ENCODE results near the gene IL1RL1. TPM values are rescaled to one million over a fixed set of nuclear protein-coding genes. Genes with fewer than 3 reads are reported as not detected.

The IL1RL1 gene
- total RNA-seq = 10 to 100 TPM in 2 of 4 donors, 1 to 10 TPM in 2; 4.0 to 47.2 (median 15.9) TPM

- no peaks in the 10 kb centered on the region for H3K4me1 ChIP-seq
- no peak for TF ChIP-seq CTCF (IDR thresholded peaks at IDR 0.05)
- TF ChIP-seq POLR2A (IDR thresholded peaks at IDR 0.05) = no peak
- DNase-seq = no peak
- H3K36me3 ChIP-seq = no peaks in the 10 kb centered on the region
- no peaks in the 10 kb centered on the region for H3K27me3 ChIP-seq
- no peak within 1 kb of the TSS for H3K27ac ChIP-seq
- H3K9me3 ChIP-seq = no peaks in the 10 kb centered on the region
- H3K4me3 ChIP-seq = no peak within 1 kb of the TSS
Observed at GRCh38 chr2:102310964-102311640, at the start of gene IL1RL1. Gene IL1RL1 (plus strand): TSS chr2:102311563. CDS start chr2:102338265, 26,702 bp downstream.

- TF ChIP-seq CTCF (IDR thresholded peaks at IDR 0.05) = no peak
- no peak for TF ChIP-seq POLR2A (IDR thresholded peaks at IDR 0.05)
- Histone ChIP-seq H3K4me1 (no peaks in the 10 kb centered on the region), H3K36me3 (no peaks in the 10 kb centered on the region), H3K27ac (no peak overlapping the region), H3K9me3 (no peaks in the 10 kb centered on the region), H3K27me3 (no peaks in the 10 kb centered on the region), H3K4me3 (no peak overlapping the region)
- DNase-seq = no peak
Observed at GRCh38 chr2:102262216-102263129, 48.9 kb upstream of the IL1RL1 start.

GRCh38 chr2:102264952-102265351 lies 46.4 kb upstream of the IL1RL1 start:
- Histone ChIP-seq H3K27me3 (no peaks in the 10 kb centered on the region), H3K27ac (no peak overlapping the region), H3K9me3 (no peaks in the 10 kb centered on the region), H3K4me3 (no peak overlapping the region), H3K36me3 (no peaks in the 10 kb centered on the region), H3K4me1 (no peaks in the 10 kb centered on the region)
- DNase-seq = no peak
- TF ChIP-seq POLR2A (IDR thresholded peaks at IDR 0.05) = no peak
- TF ChIP-seq CTCF (IDR thresholded peaks at IDR 0.05) = no peak

GRCh38 chr2:102266204-102266603 lies 45.2 kb upstream of the IL1RL1 start:
- DNase-seq = no peak
- no peak overlapping the region for H3K27ac ChIP-seq
- TF ChIP-seq CTCF (IDR thresholded peaks at IDR 0.05) (no peak), POLR2A (IDR thresholded peaks at IDR 0.05) (no peak)

GRCh38 chr2:102267774-102268173 lies 43.6 kb upstream of the IL1RL1 start:
- Histone ChIP-seq H3K27ac (no peak overlapping the region), H3K27me3 (no peaks in the 10 kb centered on the region), H3K9me3 (no peaks in the 10 kb centered on the region), H3K4me3 (no peak overlapping the region), H3K4me1 (no peaks in the 10 kb centered on the region), H3K36me3 (no peaks in the 10 kb centered on the region)
- DNase-seq = no peak
- TF ChIP-seq POLR2A (IDR thresholded peaks at IDR 0.05) = no peak
- no peak for TF ChIP-seq CTCF (IDR thresholded peaks at IDR 0.05)

More at GRCh38 chr2:102266204-102266603, 45.2 kb upstream of the IL1RL1 start:
- H3K36me3 ChIP-seq = no peaks in the 10 kb centered on the region
- H3K4me3 ChIP-seq = no peak overlapping the region
- H3K4me1 ChIP-seq = no peaks in the 10 kb centered on the region
- no peaks in the 10 kb centered on the region for H3K27me3 ChIP-seq
- no peaks in the 10 kb centered on the region for H3K9me3 ChIP-seq

Data from Peyer's patch (tissue), 4 donors.